ENCODE data around the gene ITPRID2.

The ITPRID2 gene

DNA sequence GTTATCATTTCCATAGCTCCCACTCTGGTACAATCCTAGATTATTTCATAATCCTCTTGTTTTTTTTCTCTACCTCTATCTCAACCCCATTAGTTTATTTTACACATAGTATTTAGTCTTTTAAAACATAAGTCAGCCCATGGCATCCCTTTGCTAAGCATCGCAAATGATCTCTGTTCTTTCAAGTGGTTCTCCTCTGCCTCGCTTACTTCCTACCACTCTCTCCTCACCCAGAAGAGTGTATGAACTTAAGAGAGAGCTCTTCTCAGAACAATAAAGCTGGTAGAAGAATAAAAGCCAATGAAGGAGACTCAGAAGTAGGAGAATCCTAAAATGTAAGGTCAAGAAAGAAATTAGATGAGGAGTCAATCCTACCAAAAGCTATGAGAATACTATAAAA is 12.2 kb upstream of the ITPRID2 start:
- in situ Hi-C loops (cut with MboI; ENCODE audit: low sequenced_read_pairs), result no loop called here

DNA sequence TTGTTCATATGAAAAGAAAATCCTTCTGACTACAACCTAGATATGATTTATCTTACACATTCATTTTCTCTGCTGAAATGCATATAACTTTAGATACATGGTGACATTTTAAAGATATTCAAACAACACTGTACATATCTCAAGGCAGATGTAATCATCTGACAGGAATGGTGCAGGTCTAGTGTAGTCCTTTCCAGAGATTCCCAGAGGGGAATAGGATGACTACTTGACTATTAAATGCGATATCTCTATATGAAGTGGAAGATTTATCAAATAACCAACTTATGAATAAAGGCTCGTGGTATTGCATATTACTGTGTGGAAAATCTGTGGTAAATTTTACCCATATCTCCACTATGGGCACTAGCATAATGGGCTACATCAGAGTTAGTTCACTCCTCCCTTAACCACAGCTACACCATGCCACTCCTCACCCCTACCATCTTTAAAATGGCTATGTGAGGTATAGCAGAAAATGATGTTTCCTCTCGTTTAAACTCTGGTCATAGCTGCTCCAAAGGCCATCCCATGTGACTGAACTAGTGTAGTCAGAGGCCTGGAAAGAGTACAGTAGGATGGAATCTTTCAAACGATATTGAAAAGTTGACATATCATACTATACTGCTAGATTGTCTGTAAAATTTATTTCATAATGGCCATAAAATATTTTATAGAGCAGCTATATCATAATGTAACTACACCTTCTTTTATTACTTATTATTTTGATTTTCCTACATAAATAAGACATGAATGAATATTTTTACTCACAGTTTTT is 9.1 kb upstream of the ITPRID2 start:
- in situ Hi-C loops (cut with MboI; ENCODE audit: low sequenced_read_pairs), result no loop called here

DNA sequence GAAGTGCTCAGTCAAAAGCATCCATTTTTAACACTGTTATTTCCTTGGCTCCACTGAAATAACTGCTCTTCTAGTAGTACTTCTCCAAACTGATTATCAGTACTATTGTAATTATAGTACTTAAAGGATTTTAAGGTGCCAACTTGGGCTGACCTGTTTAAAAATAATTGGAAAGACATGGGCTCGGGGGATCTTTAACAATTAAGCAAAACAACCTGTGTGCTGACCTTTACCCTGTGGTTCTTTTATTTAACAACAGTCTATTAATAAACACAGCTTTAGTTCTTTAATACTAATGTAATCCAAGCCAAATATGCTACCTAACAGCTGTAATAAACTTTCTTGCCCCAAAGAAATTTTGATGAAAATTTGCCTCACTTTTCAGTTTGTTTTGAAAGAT is 6.9 kb upstream of the ITPRID2 start:
- in situ Hi-C loops (cut with MboI; ENCODE audit: low sequenced_read_pairs), result no loop called here

DNA sequence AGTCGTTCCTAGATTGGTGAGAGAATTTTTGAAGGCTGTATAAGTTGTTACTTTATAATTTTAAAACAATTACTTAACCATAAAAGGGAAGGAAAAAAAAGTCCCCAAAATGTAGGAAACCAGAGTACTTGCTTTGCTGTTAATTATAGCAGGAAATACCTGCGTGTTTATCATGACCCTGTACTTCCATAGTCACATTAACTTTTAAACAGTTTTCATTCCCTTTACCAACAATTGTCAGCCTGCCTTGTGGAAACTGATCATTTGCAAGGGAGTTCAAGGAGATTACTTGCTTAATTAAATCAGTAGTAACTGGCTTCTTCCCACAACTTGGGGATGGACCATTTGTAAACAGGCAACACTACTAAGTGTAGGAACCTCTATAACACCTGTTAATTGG is 6.4 kb upstream of the ITPRID2 start:
- in situ Hi-C loops (cut with MboI; ENCODE audit: low sequenced_read_pairs), result no loop called here

DNA sequence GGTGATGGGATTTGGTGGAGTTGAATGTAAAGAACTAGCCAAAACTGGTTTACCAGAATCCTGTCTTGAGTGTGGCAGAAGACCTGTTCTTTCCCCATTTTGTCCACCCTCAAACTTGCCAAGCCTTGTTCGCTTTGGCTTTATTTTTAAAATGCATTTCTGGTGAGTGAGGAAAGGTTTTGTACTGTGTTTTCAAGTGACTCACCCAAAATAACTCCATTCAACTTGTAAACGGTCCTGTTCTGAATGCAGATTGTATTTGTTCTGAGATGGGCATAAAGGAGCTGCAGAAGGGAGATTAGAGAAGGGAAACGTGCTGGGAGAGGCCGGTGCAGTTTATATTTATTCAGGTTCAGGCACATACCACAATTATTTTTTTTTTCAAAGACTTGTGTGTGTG is 5.3 kb upstream of the ITPRID2 start:
- in situ Hi-C loops (cut with MboI; ENCODE audit: low sequenced_read_pairs), result no loop called here

DNA sequence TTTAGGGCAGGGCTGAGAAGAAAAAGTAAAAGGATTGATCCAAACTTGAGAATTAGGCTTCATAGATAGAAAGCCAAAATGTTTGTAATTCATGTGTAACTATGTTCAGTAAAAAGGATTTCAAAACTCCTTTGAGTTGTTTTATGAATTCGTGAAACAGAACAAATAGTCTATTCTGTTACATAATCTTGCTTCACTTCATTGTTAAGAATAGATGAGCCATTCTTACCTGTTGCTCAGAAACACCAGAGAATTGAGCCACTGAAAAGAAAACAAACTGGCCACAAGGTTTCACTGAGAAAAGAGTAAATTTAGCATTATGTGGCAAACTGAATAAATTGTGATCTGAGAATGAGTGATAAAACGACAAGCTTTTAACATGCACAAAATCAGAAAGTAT is 4.5 kb upstream of the ITPRID2 start:
- in situ Hi-C loops (cut with MboI; ENCODE audit: low sequenced_read_pairs), result no loop called here

DNA sequence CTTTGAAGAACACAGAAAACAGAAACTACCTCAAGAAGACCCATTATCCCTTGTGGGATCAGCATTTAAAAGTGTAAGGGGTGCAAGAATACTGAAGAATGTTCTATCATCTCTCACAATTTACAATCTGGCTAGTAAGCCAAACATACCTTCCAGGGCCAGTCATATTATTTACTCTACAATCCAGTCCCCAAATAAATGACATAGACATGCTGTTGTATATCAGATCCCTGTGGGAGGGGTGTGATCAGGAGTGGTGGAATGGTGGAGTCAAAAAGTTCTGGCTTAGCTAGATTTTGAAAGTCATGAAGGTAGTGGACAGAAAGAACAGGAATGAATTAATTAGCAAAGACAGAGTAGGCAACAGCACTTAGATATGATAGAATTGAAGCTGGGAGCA is 1.8 kb upstream of the ITPRID2 start:
- in situ Hi-C loops (cut with MboI; ENCODE audit: low sequenced_read_pairs), result no loop called here

DNA sequence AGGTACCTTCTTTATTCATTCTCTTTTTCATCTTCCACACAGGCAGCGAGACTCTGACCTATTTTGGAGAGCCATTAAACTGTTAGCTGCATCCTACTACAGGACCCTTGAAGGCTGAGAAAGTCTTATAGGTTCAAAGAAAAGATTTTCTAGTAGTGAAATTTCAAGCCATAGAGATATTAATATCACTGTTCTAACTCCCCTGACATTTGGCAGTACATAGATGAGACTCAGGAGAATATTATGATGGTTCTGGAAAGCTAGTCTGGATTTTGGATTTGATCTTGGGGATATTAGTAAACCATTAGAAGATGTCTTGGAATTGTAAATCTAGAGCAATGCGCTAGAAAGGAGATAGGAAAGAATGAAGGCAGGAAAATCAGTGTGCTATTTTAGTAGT is 1.3 kb upstream of the ITPRID2 start:
- in situ Hi-C loops (cut with MboI; ENCODE audit: low sequenced_read_pairs), result no loop called here

DNA sequence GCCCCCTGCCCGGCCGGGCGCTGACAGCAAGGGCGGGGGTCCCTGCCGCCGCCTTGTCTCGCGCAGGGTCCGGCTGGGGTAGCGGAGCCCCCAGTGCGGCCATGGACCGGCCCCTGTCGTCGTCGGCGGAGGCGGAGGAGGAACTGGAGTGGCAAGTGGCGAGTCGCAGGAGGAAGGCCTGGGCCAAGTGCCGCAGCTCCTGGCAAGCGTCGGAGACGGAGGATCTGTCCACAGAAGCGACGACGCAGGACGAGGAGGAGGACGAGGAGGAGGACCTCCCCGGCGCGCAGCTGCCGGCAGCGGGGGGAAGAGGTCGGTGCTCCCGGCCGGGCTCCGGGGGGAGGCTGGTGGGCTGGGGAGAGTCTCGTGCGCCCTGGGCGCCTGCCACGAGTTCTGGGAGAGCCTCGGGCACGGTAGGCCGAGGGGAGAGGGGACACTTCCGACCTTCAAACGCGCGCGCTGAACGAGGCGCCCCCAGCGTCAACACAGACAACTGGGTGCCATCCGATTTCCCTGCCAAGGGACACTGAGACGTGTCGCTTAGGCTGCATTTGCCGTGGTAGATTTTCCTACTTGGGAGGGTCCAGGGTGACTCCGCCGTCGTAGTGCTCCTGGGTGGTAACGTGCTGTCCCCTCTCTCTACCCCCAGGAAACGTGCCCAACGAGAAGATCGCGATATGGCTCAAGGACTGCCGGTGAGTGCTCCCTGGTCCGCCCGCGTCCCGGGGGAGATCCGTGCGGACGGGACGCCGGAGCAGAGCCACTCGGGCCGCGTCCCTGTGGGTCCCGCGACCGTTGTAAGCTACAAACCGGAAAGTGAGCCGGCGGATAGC is 652 bp downstream of the ITPRID2 start:
- in situ Hi-C loops (cut with MboI; ENCODE audit: low sequenced_read_pairs), result no loop called here

DNA sequence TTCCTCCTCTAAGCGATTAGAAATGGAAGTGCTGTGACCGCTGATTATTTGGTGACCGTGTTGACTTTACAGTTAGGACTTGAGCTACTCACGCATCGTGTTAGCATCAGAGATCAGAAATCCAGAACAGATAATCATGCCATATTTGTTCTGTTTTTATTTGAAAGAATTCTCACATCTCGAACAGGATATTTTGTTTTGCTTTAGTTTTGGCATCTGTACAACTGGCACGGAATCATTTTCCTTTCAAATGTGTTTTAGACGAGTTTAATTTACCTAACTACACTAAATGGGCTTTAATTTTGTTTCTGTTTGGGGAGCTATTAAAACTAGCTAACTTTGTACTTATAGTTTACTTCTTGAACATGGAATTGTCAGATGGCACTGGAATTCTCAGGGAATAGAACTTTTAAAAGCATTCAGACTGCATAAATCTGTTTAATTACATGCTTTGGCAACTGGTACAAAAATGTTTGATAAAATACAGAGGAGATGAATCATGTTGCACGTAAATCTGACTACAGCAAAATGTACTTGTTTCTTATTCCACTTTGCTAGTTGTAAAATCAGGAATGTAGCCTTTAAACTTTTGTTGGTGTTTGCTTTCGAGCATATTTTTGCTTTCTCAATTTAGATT is 1.4 kb downstream of the ITPRID2 start:
- in situ Hi-C loops (cut with MboI; ENCODE audit: low sequenced_read_pairs), result no loop called here

DNA sequence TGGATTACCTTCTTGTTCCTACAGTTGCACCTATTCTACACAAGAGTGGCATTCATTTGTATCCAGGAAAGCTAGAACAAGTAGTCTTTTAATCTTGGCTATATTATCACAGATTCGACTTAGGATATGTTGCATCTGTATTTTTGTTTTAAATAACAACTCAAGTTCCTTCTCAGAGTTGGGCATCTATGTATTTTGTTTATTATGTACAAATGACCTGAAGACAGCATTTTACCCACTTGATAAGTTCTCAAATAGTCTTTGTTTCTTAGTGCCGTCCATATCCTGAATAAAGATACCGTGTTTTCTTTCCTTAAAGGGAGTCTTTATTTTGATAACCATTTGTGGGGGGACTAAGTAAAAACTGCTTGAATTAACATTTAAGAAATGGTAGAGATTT is 2.9 kb downstream of the ITPRID2 start:
- in situ Hi-C loops (cut with MboI; ENCODE audit: low sequenced_read_pairs), result no loop called here

DNA sequence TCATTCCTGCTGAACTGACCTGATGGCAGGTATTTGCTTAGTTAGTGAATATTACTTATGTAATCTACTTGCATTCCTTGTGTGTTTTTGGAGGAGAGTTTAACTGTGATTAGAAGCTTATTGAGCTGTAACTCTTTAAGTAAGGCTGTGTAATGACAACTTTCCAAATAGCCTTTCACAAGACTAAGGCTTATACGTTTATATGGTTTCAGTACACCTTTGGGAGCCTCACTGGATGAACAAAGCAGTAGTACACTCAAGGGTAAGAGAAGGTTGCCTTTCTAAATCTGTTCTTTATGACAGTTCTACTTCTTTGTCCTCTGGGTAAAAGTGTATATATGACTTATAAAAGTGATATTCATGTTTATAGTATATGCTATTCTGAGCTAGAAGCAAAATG is 4.3 kb downstream of the ITPRID2 start:
- in situ Hi-C loops (cut with MboI; ENCODE audit: low sequenced_read_pairs), result no loop called here

DNA sequence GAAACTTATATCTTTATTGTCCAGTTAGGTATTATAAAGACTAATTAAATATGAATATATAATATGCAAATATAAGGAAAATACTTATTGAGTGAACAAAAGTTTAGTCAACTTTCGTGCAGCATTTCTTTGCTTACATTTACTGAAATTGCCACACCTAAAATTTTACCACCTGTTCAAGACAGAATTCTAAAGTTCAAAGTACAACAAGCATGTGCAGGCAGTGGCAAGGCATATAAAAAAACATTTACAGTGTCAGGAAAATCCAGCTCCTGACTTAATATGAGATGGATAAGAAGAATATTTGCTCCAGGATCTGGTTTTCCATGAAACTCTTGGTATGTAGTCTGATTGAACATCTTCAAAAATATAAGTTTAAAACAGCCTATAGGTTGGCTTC is 4.8 kb downstream of the ITPRID2 start:
- in situ Hi-C loops (cut with MboI; ENCODE audit: low sequenced_read_pairs), result no loop called here

DNA sequence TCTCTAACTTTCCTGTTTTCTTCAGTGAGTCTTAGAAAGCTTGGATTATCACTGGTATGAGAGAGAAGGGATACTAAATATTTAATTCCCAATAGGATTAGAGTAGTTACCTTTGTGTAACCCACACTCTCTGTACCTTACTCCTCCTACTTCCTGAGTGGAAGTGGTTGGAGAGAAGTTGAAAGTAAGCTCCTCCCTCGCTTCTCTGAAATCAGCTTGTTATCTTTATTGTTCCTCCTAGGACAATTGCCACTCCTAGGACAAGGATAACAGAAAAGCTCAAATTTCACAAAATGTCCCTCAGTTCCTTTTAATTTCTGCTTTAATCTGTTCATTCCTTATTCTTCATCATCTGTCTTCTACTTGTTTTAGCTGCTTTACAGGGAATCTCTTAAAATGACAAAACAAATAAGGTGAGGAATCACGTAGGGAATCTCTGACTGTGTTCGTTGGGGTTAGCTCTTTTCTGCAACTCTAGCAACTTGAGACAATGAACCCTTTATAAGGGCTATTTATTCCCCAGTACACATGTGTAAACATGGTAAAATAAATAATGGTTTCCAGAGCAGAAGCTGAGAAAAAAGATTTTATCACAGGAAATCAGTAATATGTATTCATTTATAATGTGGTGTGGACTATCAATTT is 8.6 kb downstream of the ITPRID2 start:
- in situ Hi-C loops (cut with MboI; ENCODE audit: low sequenced_read_pairs), result loop anchor here (25.0 kb wide), 1 partner anchor 163 kb away; no protein-coding TSS in a partner anchor

DNA sequence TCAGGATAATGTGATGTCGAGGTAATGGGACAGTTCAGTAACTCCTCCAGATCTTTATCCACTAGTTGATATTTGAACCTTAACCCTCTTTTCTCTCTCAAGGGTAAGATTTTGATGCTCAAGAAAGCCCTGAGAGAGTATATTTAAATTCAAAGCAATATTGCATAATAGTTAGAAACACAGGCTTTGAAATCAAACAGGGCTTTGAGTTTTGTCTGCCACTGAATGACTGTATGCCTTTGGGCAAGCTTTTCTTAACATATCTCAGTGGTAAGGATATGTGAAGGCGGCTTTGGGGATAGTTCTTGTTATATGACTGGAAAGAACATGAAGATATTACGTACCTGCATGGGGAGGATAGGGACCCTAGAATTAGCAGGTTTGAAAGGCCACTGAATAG is 11.1 kb downstream of the ITPRID2 start:
- in situ Hi-C loops (cut with MboI; ENCODE audit: low sequenced_read_pairs), result loop anchor here (25.0 kb wide), 1 partner anchor 165 kb away; no protein-coding TSS in a partner anchor

DNA sequence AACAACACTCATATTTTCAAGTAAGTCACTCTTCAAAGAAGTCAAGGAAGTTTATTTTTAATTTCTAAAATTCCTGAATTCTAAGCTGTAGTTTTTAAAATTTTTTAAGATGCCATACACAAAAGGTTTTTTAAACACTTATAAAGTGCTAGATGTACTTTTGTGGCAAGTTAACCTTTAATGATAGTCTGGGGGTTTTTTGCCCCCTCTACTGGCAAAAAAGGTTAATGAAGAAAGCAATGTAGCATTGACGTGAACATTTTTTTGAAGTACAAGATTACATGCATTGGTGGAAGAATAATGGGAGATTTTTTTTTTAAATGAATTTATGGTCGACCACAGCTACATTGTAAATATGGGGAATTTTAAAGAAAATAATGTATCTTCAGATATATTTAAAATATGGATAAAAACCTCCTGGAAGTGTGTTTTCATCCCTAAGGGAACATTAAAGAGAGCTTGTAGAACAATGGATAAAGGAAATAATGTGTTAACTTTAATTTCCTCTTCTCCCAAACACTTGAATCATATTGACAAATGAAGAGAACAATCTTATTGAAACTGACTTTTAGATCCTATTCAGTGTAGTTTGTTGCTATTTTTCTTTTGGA is 12.6 kb downstream of the ITPRID2 start:
- in situ Hi-C loops (cut with MboI; ENCODE audit: low sequenced_read_pairs), result loop anchor here (25.0 kb wide), 1 partner anchor 167 kb away; no protein-coding TSS in a partner anchor

DNA sequence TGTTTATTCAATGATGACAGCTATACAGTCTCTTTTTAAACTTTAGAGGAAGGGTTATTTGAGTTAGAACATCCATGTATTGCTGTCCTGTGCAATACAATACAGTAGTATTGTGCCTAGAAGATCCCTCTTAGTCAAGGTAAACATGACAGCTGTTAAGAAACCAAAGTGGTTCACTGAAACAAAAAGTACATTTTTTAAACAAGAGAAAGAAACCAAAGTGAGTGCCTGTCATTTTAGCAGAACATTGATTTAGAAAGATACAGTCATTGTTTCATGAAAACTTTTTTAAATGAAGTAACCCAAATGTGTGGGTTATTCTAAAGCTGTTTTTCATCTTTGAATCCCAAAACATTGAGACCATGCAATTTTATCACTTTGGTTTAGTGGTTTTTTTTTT is 15.5 kb downstream of the ITPRID2 start:
- in situ Hi-C loops (cut with MboI; ENCODE audit: low sequenced_read_pairs), result loop anchor here (25.0 kb wide), 1 partner anchor 170 kb away; no protein-coding TSS in a partner anchor

DNA sequence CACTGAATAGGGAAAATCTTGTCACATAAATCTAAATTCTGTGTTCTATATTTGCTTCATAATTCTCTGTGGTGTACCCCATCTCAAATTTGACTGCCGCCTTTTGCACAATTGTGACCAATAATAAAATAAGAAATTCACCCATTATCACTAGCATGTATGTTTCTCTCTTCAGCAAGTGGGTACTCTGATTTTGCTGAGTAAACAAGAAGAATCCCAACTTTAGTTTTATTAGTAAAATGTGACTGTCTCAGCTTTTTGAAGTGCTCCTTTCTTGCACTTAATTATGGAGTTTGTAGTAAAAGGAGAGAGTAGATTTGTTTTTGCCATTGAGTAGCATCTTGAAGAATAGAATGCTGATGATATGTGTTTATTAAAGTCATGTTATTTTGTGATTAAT is 16.1 kb downstream of the ITPRID2 start:
- in situ Hi-C loops (cut with MboI; ENCODE audit: low sequenced_read_pairs), result loop anchor here (25.0 kb wide), 1 partner anchor 170 kb away; no protein-coding TSS in a partner anchor

DNA sequence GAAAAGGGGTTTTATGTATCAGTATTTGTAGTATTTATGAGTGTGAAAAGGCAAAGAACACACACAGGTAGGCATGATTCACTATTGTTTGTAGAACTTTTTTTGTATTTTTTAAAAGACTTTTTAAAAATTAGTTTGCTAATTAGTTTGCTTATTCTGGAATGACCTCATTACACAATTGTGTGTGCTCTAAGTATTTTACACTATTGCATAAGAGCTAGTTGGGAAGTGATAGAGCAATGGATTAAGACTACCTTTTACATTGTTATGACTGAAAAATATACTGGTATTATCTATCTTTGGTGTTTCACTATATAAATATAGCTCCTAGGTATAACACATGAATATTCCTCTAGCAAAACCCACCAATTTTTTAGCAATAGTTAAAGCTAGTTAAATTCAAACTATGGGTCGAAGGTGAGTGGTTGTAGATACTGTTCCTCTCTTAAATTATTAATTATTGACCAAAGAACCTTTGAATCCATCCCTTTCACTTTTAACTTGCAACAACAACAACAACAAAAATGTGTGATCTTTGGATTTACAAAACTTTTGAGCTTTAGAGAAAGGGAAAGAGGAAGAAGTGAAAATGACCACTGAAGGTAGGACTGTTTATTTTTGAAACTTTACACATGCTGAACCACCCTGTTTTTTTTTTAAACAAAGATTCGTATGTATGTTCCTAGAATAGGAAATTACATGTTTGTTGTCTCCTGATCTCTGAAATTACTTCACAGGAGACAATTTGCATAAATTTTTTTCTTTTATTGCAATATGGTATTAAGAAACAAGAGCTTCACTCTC is 18.7 kb downstream of the ITPRID2 start:
- in situ Hi-C loops (cut with MboI; ENCODE audit: low sequenced_read_pairs), result loop anchor here (25.0 kb wide), 1 partner anchor 173 kb away; no protein-coding TSS in a partner anchor

DNA sequence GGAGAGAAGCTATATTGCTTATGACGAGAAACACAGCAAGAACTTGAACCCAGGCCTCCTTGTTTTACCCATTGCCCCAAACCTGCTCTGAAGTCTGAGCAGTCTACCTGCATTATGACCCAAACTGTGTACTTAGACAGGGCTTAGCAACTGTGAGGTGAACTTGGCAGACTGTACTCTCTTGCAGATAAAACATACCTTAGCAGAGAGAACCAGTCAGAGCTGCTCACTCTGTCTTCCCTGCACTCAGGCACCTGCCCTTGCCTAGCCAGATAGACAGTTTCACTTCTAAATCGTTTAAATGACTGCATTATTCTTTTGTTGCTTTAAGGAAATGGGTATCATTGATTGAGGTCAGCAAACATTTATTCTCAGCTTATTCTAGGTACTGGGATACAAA is 20.3 kb downstream of the ITPRID2 start:
- in situ Hi-C loops (cut with MboI; ENCODE audit: low sequenced_read_pairs), result loop anchor here (25.0 kb wide), 1 partner anchor 175 kb away; no protein-coding TSS in a partner anchor
